GM12878 (cell line): ENCODE data around the gene SNAP47. TPM values are rescaled to one million over a fixed set of nuclear protein-coding genes. Genes with fewer than 3 reads are reported as not detected.

Experiments used
- ATAC-seq: fragments of 200-7000 bp; cut with Tn5 transposase; 3 replicates; pipeline ENCODE4 v1.9.1; 2020; ENCODE audit warnings: mild to moderate bottlenecking, moderate library complexity
- BruUV-seq: library from RNA; stranded (reverse); fragments of 400-500 nt; replicated peaks from 2 replicates; lab custom pipeline; 2021; lab: Mats Ljungman, UMichigan
- CTCF ChIA-PET: fragments of 300-600 bp; sonication (Branson Sonifier 250); formaldehyde crosslinking; extraction: SDS; loops from one replicate; lab custom pipeline; 2021; ENCODE audit warnings: inconsistent platforms; lab: Yijun Ruan, JAX
- POLR2A ChIA-PET: fragments of 350-600 bp; formaldehyde crosslinking; extraction: SDS; loops from one replicate; lab custom pipeline; 2021; ENCODE audit warnings: inconsistent platforms; lab: Charles Lee
- RAD21 ChIA-PET: fragments of 300-600 bp; sonication (Branson Sonifier 250); formaldehyde crosslinking; loops from one replicate; lab custom pipeline; 2023; ENCODE audit warnings: antibody characterized with exemption; ENCODE audit not compliant: unreplicated experiment; lab: Charles Lee
- SMC1A ChIA-PET: fragments of 300-600 bp; sonication (Branson Sonifier 250); formaldehyde crosslinking; loops from one replicate; lab custom pipeline; 2023; ENCODE audit not compliant: unreplicated experiment, uncharacterized antibody; lab: Charles Lee
- DNase-seq: peaks from one replicate; pipeline ENCODE4 v3.0.0-alpha.2; 2011; ENCODE audit warnings: low read depth, low spot score
- FAIRE-seq: peaks from 3 replicates; lab custom pipeline; 2011; peaks lifted over from hg19 to GRCh38; lab: Jason Lieb, UNC
- H2AFZ ChIP-seq: 2 replicates; pipeline ENCODE4 v1.6.0; 2011; ENCODE audit warnings: low read depth, low read length, control low read depth; ENCODE audit not compliant: control insufficient read depth
- H3K27ac ChIP-seq: 2 replicates; pipeline ENCODE4 v1.5.1; 2011; ENCODE audit warnings: control low read depth; ENCODE audit not compliant: control insufficient read depth, insufficient read depth
- H3K27me3 ChIP-seq, 2 experiments: replicated peaks in 1 of 2; 2 replicates each; pipeline versions ENCODE4 v1.6.0 to v1.6.1; 2011; ENCODE audit warnings: low read length in 1 of 2; ENCODE audit not compliant: control insufficient read depth in 2 of 2, insufficient read depth in 2 of 2
- H3K36me3 ChIP-seq, 2 experiments: 2 replicates each; pipeline ENCODE4 v1.5.1; 2011; ENCODE audit warnings: low read length in 1 of 2; ENCODE audit not compliant: control insufficient read depth in 2 of 2, insufficient read depth in 2 of 2
- H3K4me1 ChIP-seq: 2 replicates; pipeline ENCODE4 v1.6.1; 2011; ENCODE audit warnings: mild to moderate bottlenecking, low read length, moderate library complexity, mixed read lengths; ENCODE audit not compliant: control insufficient read depth, insufficient read depth
- H3K4me2 ChIP-seq: 2 replicates; pipeline ENCODE4 v1.6.0; 2011; ENCODE audit warnings: control low read depth; ENCODE audit not compliant: control insufficient read depth, insufficient read depth
- H3K4me3 ChIP-seq: fragments of 200-600 bp; sonication (generic); 2 replicates; pipeline ENCODE4 v1.5.1; 2016
- H3K79me2 ChIP-seq: 2 replicates; pipeline ENCODE4 v1.6.0; 2011; ENCODE audit warnings: low read length; ENCODE audit not compliant: control insufficient read depth, insufficient read depth
- H3K9ac ChIP-seq: 2 replicates; pipeline ENCODE4 v1.8.0; 2011; ENCODE audit warnings: low read length, control low read depth, mixed read lengths; ENCODE audit not compliant: control insufficient read depth, insufficient read depth
- H3K9me3 ChIP-seq: replicated peaks from 3 replicates; pipeline ENCODE4 v1.5.1; 2011; ENCODE audit warnings: mild to moderate bottlenecking, low read length; ENCODE audit not compliant: control insufficient read depth, insufficient read depth
- H4K20me1 ChIP-seq: 2 replicates; pipeline ENCODE4 v1.6.0; 2011; ENCODE audit not compliant: control insufficient read depth, insufficient read depth
- CBFB ChIP-seq: IDR thresholded peaks from 2 replicates; pipeline ENCODE4 v1.6.1; 2016; ENCODE audit warnings: antibody characterized with exemption, low read depth
- CEBPB ChIP-seq, 2 experiments: fragments of 150-350 bp in 1 of 2; IDR thresholded peaks; 2 replicates each; pipeline ENCODE4 v1.6.1; 2012 to 2014; ENCODE audit warnings: low read depth in 2 of 2, low read length in 2 of 2, borderline replicate concordance in 1 of 2, inconsistent platforms in 1 of 2
- NR2F1 ChIP-seq: fragments of 450-650 bp; conservative IDR thresholded peaks from 2 replicates; pipeline ENCODE4 v1.6.1; 2017; ENCODE audit warnings: mild to moderate bottlenecking
- WGBS: methylation state at CpG from one replicate; pipeline ENCODE4 v1.1.6; 2016; ENCODE audit warnings: low lambda C conversion rate; ENCODE audit not compliant: insufficient replicate concordance, insufficient coverage; ENCODE audit errors: missing lambda C conversion rate; 5-methylcytosine and 5-hydroxymethylcytosine counted together
- in situ Hi-C: fragments of 300-500 bp; cut with MboI; formaldehyde crosslinking; loops from 9 replicates; pipeline ENCODE4 v1.14.3; 2018; ENCODE audit warnings: mixed read lengths
- intact Hi-C: fragments of 100-400 bp; cut with micrococcal nuclease; formaldehyde crosslinking; loops from one replicate; pipeline ENCODE4 v1.14.2; 2022; ENCODE audit not compliant: unreplicated experiment
- polyA plus RNA-seq, 11 experiments: library from polyadenylated mRNA; depleted of rRNA in 4 of 11; unstranded in 6 of 11; stranded (reverse) in 5 of 11; fragments of >200 nt; fragmentation: Nextera tagmentation in 4 of 11; fragmentation: Illumina TruSeq in 1 of 11; extraction: Ambion mirVana in 4 of 11; extraction: Trizol in 1 of 11; gene quantifications; 1 replicate in 1 of 11; 2 replicates in 10 of 11; pipeline versions ENCODE4 v1.2.1 to v1.2.3, GENCODE V29; 2011 to 2016; ENCODE audit warnings: inconsistent platforms in 2 of 11, missing spikeins in 2 of 11, low read depth in 1 of 11
- total RNA-seq, 4 experiments: library from RNA; depleted of rRNA in 3 of 4; stranded (reverse); fragments of >200 nt in 3 of 4; fragmentation: Illumina TruSeq in 1 of 4; extraction: Trizol in 1 of 4; gene quantifications; 2 replicates each; pipeline versions ENCODE4 v1.2.1 to v1.2.3, GENCODE V29; 2013 to 2021
- TF ChIP-seq, protein P1 (sequence below), 3 experiments: IDR thresholded peaks in 2 of 3; conservative IDR thresholded peaks in 1 of 3; 2 replicates each; pipeline ENCODE4 v1.5.1; 2011; ENCODE audit warnings: low read depth in 3 of 3, low read length in 3 of 3, mild to moderate bottlenecking in 3 of 3, control low read depth in 2 of 3, moderate library complexity in 2 of 3, inconsistent platforms in 1 of 3, mixed read lengths in 1 of 3; ENCODE audit not compliant: control insufficient read depth in 2 of 3, insufficient read depth in 1 of 3; ENCODE audit errors: extremely low read depth in 1 of 3

Gene SNAP47
- total and polyA plus RNA-seq, 10 of the 15 experiments (the other 5 are each of a cell fraction or from before 2014, with no cell fraction given): 1.3 to 39.6 (median 25.2) TPM

DNA sequence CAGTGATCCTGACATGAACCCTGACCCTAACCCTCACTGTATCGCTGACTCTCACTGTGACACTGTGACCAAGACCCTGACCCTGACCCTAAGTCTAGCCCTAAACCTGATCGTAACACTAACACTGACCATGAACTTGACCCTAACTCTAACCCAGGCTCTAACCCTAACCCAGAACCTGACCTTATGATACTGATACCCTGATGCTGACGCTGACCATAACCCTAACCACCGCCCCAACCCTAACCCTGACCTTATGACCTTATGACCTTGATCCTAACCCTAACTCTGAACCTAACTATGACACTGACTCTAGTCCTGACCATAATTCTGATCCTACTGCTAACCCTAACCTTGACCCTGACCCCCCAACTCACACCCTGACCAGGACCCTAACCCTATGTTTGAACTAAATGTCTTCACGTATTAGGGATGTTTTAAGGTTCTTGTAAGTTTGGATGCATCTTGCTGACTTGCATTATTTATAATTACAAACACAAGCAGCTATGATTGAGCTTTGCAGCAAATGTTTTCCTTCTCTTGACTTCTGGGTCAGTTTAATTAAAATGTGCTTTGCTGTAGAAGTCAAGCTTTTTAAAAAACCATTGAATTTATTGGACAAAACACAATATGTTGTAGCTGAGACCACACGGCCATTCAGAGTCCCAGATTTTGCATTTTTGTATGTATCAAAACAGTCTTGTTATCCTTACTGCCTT lies 56.3 kb downstream of the SNAP47 start:
- ChIA-PET POLR2A (no interaction called here), RAD21 (no interaction called here), CTCF (interaction anchor here (1.5 kb wide), 1 partner anchor 162 kb away, joined by 4 read pairs; no protein-coding TSS in a partner anchor), SMC1A (no interaction called here)
- no peak overlapping the region for H2AFZ ChIP-seq
- in situ Hi-C loops (no loop called here), intact Hi-C loops (no loop called here)
- no peak overlapping the region for H3K27ac ChIP-seq
- no peaks in the 10 kb centered on the region for H3K36me3 ChIP-seq
- ATAC-seq: no peak
- no peaks in the 10 kb centered on the region for H4K20me1 ChIP-seq
- no peaks in the 10 kb centered on the region for H3K27me3 ChIP-seq
- no peak overlapping the region for H3K4me3 ChIP-seq
- TF ChIP-seq NR2F1 (peak; percentile 42; the same call in 1 of the 2 replicates), CBFB (no peak)
- 64% methylated on average over 6 of the region's 6 CpGs for WGBS
- FAIRE-seq: no peak
- no peak for DNase-seq
- no TSS peak for BruUV-seq
- H3K4me2 ChIP-seq: no peak overlapping the region
- no peaks in the 10 kb centered on the region for H3K79me2 ChIP-seq
- no peaks in the 10 kb centered on the region for H3K9me3 ChIP-seq
- no peak overlapping the region for H3K9ac ChIP-seq
- peaks cover 6% of the 10 kb centered on the region; the same call in 1 of the 2 replicates for H3K4me1 ChIP-seq

DNA sequence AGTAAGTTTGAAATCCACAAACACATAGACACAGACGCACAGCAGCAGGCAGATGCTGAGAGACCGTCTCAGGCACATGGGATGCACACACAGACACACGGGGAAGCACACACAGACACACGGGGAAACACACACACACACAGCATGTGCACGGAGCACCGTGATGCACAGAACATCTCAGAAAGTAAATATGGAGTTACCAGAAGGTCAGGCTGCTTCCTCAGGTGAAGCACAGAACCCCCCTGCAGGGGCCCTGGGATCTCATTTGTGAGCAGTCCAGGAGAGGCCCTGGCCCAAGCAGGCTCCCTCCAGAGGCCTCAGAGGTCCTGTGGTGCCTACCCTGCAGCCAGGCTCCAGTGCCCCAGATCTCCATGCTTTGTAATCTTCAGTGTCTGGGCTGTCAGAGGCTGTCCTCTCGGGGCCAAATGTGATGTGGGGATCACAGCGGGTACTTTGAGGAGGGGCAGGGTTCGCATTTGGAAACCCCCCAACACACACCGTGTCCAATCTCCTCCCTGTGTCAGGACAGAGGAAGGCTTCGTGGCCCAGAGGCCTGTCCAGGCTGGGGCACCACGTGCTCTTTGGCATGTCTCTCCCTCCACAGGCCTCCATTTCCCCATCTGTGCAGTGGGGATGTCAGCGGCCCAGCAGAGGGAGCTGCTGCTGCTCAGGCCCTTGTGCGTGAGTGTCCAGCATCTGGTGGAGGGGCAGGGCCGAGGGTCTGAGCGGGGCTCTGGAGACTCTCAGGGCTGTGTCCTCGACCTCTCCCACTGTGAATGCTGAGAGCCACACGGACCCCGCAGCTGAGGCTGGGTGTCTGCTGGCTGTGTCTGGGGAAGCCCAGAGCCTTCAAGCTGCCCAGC lies 57.2 kb downstream of the SNAP47 start:
- Histone ChIP-seq H3K4me3 (no peak overlapping the region), H4K20me1 (no peaks in the 10 kb centered on the region), H2AFZ (no peak overlapping the region), H3K27ac (no peak overlapping the region), H3K36me3 (no peaks in the 10 kb centered on the region), H3K27me3 (no peaks in the 10 kb centered on the region), H3K4me1 (no peaks in the 10 kb centered on the region), H3K79me2 (no peaks in the 10 kb centered on the region), H3K9ac (no peak overlapping the region), H3K4me2 (no peak overlapping the region), H3K9me3 (no peaks in the 10 kb centered on the region)
- intact Hi-C loops (no loop called here), in situ Hi-C loops (no loop called here)
- DNase-seq (no peak), FAIRE-seq (no peak), ATAC-seq (no peak)
- SMC1A ChIA-PET: no interaction called here
- TF ChIP-seq, protein P1, sequence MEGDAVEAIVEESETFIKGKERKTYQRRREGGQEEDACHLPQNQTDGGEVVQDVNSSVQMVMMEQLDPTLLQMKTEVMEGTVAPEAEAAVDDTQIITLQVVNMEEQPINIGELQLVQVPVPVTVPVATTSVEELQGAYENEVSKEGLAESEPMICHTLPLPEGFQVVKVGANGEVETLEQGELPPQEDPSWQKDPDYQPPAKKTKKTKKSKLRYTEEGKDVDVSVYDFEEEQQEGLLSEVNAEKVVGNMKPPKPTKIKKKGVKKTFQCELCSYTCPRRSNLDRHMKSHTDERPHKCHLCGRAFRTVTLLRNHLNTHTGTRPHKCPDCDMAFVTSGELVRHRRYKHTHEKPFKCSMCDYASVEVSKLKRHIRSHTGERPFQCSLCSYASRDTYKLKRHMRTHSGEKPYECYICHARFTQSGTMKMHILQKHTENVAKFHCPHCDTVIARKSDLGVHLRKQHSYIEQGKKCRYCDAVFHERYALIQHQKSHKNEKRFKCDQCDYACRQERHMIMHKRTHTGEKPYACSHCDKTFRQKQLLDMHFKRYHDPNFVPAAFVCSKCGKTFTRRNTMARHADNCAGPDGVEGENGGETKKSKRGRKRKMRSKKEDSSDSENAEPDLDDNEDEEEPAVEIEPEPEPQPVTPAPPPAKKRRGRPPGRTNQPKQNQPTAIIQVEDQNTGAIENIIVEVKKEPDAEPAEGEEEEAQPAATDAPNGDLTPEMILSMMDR (IDR thresholded peaks at IDR 0.05 in 2 of 3, conservative IDR thresholded peaks at IDR 0.05 in 1 of 3; ENCODE audit: control insufficient read depth in 2 of 3, extremely low read depth in 1 of 3, insufficient read depth in 1 of 3, low read depth in 3 of 3, low read length in 3 of 3): 0 out of 6 replicates have a peak, but pooled peaks of 1 of the 3 experiments have one; percentile 5
- no peak for TF ChIP-seq CEBPB (IDR thresholded peaks at IDR 0.05; ENCODE audit: borderline replicate concordance in 1 of 2, low read depth in 2 of 2, low read length in 2 of 2)
- RAD21 ChIA-PET: no interaction called here
- CTCF ChIA-PET: interaction anchor here (1.5 kb wide), 1 partner anchor 161 kb away, joined by 4 read pairs; no protein-coding TSS in a partner anchor
- no TSS peak for BruUV-seq
- WGBS: 45% methylated on average over 19 of the region's 19 CpGs
- POLR2A ChIA-PET: interaction anchor here (0.6 kb wide), 1 partner anchor 56 kb away, joined by 4 read pairs; no protein-coding TSS in a partner anchor
